Stimulated activated CD4-positive, alpha-beta T cell treated with anti-CD3 and anti-CD28 coated beads, Interleukin-15, amount 100 ng/mL, for 24 hours (primary cell): ENCODE measurements around the gene KIAA1328.

ENCODE experiments used
- DNase-seq: peaks from one replicate; pipeline ENCODE4 v3.0.0-alpha.2; 2020

Gene KIAA1328

GRCh38 chr18:36963464-36963863 is 134.5 kb downstream of the KIAA1328 start:
- no peak for DNase-seq

DNA sequence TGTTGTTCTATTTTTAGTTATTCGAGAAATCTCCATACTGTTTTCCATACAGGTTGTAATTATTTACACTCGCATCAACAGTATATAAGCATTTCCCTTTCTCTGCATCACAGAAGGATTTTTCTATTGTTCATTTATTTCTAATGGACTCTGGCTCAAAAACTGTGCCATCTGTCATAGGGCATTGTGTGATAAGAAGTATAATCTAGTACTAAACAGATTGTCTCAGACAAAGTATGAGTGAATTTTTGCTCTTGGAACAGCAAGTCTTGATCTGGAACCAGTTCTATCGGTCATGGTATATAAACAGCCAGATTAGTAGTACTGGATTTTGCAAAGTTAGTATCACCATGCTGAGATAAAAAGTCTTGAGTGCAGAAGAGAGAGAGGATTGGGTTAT is 145.8 kb downstream of the KIAA1328 start:
- DNase-seq, result no peak

DNA sequence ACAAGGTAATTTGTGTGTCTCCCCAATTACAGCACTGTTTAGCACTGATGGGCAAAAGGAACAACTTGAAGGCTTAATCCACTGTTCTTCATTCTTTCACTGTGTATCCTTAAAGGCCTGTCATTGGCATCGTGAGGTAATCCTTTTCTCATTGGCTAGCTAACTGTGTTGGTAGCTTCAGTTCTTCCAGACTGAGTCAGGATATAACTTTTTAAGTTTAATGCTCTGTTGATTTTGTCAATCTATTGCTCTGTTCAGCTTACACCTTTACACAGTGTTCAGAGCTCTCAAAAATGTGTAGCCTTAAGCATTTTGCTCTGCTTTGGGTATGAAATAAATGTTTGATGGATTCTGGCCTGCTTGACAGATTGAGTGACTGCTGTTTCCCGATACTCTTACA is 148.2 kb downstream of the KIAA1328 start:
- DNase-seq, result no peak

DNA sequence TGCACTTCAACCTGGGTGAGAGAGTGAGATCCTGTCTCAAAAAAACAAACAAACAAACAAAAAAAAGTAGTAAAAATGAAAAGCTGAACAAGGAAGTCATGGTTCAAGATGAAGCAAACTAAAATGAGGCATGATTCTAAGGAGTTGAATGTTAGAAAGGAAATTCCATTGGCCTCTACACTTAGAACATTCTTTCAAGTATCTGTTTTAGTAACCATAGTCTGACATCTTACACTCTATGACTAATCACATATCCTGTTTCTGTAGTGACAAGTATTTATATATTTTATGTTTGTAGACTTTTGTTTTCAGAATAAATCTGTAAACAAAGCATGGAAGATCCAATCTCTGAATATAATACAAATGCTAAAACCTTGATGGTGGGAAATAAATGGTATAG is 164.1 kb downstream of the KIAA1328 start:
- DNase-seq, result no peak

DNA sequence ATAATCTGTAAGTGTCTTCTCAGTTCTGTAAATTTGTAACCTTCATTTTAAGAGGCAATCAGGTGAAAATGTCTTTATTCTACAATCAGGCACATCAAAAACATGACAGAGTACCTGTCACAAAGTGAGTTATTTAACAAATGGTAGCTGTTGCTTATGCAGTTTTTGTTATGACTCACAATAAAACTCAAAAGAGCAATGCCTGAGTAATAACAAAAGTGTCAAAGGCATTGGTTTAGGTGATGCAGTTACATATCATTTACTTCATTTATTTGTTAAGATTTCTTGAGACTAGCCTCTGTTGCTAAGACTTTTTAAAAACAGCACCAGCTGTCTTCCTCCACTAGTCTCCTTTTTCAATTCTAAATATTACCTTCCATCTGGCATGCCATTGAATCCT is 177.8 kb downstream of the KIAA1328 start:
- DNase-seq, result no peak

DNA sequence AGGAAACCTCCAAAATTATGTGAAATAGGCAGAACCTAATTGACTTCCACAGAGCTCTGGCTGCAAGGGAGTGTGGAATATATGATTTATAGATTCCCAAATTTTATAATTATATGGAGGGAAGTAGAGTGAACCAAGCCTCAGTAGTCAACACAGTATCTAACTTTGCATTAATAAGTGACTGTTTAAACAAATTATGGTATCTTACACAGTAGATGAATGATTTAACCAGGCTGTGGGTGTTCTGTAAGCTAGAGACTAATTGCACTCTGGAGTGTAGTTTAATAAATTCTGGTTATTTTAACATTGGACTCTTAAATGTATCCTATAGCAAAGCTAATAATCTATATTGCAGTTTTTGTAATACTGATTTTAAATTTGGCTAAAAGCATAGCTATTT is 183.5 kb downstream of the KIAA1328 start:
- DNase-seq, result no peak

GRCh38 chr18:37019157-37019827 is 190.4 kb downstream of the KIAA1328 start:
- no peak for DNase-seq

DNA sequence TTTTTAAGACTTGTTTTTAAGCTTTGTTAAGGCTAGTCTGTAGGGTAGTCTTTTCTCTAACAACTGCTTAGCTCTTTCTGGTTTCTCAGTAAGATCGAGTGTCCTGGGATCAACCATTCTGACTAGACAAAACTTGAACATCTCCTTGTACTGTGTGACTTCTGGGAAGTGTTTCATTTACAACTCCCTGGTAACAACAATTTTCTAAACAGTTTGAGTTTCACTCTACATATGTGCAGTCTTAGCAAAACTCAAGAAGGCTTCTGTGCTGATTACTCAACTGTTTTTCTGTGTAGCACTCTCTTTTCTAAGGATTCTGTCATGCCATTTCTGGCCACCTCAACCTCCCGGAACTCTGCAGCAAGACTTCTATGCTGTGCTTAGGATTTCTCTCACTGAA is 204.5 kb downstream of the KIAA1328 start:
- no peak for DNase-seq

- DNase-seq, result no peak
Measured at GRCh38 chr18:37042381-37042780, 213.5 kb downstream of the KIAA1328 start.

DNA sequence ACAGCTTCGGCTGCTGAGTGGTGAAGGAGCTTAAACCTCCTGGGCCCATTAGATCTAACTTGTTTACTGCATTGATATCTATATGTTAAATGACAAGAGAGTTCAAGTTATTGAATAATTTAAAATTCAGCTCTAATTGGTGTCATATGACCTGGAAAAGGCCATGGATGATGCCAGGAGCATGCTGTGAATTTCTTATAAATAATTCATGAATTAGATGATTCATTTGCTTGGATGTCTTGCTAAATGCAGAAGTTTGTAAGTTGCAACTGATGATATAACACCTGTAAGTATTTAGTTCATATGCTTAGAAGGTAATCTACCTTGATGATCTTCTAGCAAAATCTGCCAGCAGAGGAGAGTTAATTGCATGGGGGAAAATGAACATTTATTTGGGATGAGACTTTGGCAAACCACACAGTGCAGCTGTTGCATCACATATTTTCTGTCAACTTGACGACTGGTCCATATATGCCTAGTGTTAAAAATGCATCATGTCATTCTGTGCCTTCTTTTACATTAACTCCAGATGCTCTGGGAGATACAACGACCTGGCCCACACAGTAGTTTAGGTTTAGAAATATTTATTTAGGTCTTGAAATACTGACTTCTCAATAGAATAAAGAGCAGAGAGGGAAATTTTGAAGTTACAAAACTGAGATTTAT is 226.3 kb downstream of the KIAA1328 start:
- DNase-seq, result no peak

GRCh38 chr18:37064187-37064586 is 235.3 kb downstream of the KIAA1328 start:
- no peak for DNase-seq

- no peak for DNase-seq
Measured at GRCh38 chr18:37065254-37065653, 236.3 kb downstream of the KIAA1328 start.

DNA sequence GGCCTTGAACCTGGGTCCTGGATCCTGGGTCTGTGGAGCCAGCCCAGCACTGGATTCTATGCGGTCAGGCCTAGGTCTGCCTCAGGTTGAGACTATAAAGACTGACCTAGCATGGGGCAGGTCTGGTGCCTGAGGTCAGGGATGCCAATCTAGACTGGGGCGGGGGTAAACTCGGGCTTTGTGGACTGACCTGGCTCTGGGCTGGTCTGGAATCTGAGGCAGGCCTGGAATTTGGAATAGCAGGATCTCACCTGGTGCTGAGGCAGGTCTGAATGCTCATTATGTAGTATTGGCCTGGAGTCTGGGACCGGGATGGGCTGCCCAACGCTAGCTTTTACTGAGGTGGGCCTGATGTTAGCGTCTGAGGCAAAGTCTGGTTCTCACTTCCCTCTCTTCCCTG is 256.0 kb downstream of the KIAA1328 start:
- DNase-seq, result no peak

GRCh38 chr18:37085362-37085761 is 256.4 kb downstream of the KIAA1328 start:
- no peak for DNase-seq

GRCh38 chr18:37107748-37108522 is 279.0 kb downstream of the KIAA1328 start:
- no peak for DNase-seq

DNA sequence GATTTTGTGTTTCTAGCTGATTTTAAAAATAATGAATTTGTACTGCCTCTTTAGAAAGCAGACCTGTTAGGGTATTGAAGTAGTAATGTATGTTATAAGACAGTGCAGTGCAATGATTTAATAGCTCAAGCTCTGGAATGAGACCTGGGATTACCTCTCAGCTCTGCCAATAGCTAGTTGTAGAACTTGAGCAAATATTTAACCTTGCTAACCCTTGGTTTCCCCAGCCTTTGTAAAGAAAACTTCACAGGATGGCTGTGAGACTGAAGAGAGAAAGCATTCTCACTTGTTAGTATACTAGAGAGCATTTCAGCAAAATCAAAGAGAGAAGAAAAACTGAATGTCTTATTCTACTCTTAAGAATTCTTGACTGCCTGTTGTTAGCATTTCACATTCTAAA is 293.9 kb downstream of the KIAA1328 start:
- no peak for DNase-seq

- no peak for DNase-seq
Measured at GRCh38 chr18:37124516-37124915, 295.6 kb downstream of the KIAA1328 start.

GRCh38 chr18:37135177-37135576 is 306.2 kb downstream of the KIAA1328 start:
- no peak for DNase-seq

GRCh38 chr18:37138456-37138855 is 309.5 kb downstream of the KIAA1328 start:
- no peak for DNase-seq

- no peak for DNase-seq
Measured at GRCh38 chr18:37139876-37140275, 310.9 kb downstream of the KIAA1328 start.

- no peak for DNase-seq
Measured at GRCh38 chr18:37144921-37145320, 316.0 kb downstream of the KIAA1328 start.

DNA sequence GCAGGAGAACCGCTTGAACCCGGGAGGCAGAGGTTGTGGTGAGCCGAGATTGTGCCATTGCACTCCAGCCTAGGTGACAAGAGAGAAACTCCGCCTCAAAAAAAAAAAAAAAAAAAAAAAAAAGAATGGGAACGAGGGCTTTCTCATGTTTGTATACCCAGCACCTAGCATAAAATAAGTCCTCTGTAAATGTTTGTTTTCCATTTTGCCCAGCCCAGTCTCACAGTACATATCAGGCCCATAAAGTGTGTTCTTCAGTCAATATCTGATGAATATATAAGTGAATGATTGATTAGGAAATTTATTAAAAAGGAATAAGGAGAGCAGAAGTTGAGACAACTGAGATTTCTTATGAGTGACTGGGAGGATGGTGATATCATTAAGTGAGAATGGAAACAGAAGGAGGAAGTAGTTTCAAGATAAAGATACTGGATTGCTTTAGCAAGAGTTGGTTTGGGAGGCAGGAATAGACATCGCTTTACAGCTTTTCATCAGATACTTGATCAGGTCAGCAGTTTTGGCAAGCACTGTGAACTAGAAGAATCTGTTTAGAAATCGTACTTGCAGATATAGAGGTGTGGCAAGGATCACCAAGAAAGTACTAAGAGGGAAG is 327.5 kb downstream of the KIAA1328 start:
- DNase-seq, result no peak

GRCh38 chr18:37160038-37160820 is 331.3 kb downstream of the KIAA1328 start:
- no peak for DNase-seq
